ENCODE data around the gene HPS4.

DNA sequence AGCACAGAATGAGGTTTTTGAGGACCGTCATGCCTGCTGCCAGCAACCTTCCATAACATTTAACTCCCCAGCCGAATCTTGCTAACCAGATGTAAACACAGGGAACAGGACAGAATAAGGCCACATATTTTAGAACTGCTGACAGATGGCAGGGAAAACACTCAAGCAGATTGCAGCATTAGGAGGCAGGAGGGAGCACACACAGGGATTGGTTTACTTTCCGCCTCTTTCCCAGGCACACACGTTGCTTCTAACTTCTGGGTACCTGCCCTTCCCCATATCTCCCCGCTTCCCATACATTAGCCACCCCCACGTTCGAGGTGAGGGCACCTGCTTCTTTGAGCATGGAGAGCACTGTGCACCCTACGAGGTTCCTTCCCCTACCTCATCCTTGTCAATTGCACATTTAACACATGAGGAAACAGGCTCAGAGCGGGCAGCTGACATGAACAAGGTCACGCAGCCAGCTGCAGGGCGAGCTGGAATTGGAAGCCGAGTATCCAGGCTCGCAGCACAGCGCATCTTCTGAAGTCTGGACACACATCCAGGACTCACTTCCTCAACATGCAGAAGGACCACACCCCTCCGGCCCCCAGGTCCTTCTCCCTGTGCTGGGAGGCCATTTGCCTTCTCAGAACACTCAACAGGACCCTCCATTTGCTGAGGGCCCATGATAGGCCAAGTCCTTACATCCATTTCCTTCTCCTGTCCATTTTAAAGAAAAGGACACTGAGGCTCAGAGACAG is 35.8 kb downstream of the HPS4 start:
- TF ChIP-seq ZNF274 (IDR thresholded peaks at IDR 0.05; ENCODE audit: low read depth, low read length) = no peak
- TF ChIP-seq YY1 (IDR thresholded peaks at IDR 0.05; ENCODE audit: insufficient read depth, insufficient read length) = no peak
- no peak for TF ChIP-seq SUZ12 (IDR thresholded peaks at IDR 0.05; ENCODE audit: extremely low read depth, insufficient read depth, insufficient read length)
